ENCODE measurements around the gene PTP4A2. TPM values are rescaled to one million over a fixed set of nuclear protein-coding genes. Genes with fewer than 3 reads are reported as not detected.

Gene PTP4A2
- total RNA-seq, result 272 TPM

GRCh38 chr1:31938184-31938975 is at the start of gene PTP4A2:
Gene PTP4A2, minus strand, starts transcription at chr1:31938368. Its CDS starts 19,303 bp downstream, at chr1:31919065.

Other genes starting within 250 kb of the PTP4A2 start
- 353 TPM for gene COL16A1, start 234.4 kb downstream of the PTP4A2 start, total RNA-seq
- gene ADGRB2, start 174.0 kb downstream of the PTP4A2 start, total RNA-seq, result 32.9 TPM
- gene SPOCD1, start 122.3 kb downstream of the PTP4A2 start, total RNA-seq, result 1.1 TPM
- gene KHDRBS1, start 75.5 kb upstream of the PTP4A2 start, total RNA-seq, result 146 TPM
- 6.7 TPM for gene TMEM39B, start 134.6 kb upstream of the PTP4A2 start, total RNA-seq
- 38.9 TPM for gene KPNA6, start 169.7 kb upstream of the PTP4A2 start, total RNA-seq
- 44.8 TPM for gene TXLNA, start 241.3 kb upstream of the PTP4A2 start, total RNA-seq